NAMALWA (cell line): ENCODE data around the gene RASGEF1B.

Source experiments
- DNase-seq: peaks from one replicate; pipeline ENCODE4 v3.0.0-alpha.2; 2015; ENCODE audit warnings: low spot score

The RASGEF1B gene

DNA sequence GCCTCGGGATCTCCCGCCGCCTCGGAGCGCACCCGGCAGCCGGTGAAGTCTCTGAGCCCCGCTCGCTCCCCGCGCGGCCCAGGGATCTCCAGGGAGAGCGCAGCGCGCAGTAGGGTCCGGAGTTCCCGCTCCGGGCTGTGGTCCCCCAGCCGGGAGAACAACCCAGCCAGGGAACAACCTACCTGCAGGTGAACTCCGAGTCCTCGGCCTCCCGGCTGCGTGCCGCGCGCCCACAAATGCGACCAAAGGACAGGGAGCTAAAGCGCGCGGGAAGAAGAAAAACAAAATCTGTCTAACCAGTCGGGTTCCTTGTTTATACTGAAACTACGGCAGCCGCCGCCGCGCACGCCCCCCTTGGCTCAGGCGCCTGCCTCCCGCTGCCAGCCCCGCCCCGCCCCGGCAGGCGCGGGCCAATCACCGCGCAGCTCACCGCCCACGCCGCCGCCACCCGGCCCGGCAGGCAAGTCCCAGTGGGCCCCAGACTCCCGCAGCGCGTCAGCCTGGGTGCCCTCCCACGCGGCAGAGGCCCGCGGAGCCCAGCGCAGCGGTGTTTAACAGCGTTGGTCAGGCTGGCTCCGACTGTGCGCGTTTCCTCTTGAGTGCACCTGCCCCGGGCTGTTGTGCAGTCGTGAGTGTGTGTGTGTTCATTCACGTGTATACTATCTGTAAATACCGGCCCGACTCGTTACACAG lies at the start of gene RASGEF1B:
Gene RASGEF1B (minus strand): TSS at position 320 of the 693 bp plus-strand sequence. CDS start 12,399 bp downstream, outside the sequence.
- peak; percentile 95 for DNase-seq

GRCh38 chr4:81519856-81520255 lies 48.1 kb upstream of the RASGEF1B start:
- DNase-seq = no peak

DNA sequence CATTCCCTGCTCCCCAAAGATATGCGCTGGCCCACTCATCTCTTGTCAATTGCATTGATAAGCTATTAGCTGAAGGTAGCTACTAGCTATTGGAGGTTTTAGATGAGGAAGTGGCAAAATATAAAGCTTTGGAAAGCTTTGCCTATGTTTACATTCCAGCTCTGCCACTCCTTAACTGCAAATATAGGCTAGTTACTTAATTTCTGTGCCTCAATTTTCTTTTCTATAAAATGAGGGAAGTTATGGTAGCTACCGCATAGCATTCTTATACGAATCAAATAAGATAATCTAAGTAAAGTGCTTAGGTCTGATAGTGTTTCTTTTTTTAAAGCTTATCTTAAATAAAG lies 47.7 kb upstream of the RASGEF1B start:
- no peak for DNase-seq

- DNase-seq = no peak
These were observed 47.2 kb upstream of the RASGEF1B start for GRCh38 chr4:81518762-81519426.

DNA sequence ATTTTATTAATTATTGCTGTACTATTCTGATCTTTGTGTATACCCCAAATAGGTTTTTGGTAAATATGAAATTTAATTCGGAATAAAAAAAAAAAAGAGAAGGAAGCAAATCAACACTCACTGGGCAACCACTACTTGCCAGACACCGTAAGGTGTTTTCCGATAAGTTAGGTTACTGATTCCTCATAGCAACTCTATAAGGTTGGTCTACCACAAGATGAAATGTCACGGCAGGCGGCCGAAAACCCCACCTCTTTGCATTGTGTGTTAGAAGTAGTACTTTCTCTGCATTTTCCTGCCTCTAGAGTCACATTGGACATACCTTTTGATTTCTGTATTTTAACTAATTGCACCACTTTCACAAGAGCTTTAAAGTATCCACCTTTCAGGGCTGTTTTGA lies 44.5 kb upstream of the RASGEF1B start:
- no peak for DNase-seq

GRCh38 chr4:81512757-81513501 lies 41.2 kb upstream of the RASGEF1B start:
- DNase-seq = peak; percentile 10

DNA sequence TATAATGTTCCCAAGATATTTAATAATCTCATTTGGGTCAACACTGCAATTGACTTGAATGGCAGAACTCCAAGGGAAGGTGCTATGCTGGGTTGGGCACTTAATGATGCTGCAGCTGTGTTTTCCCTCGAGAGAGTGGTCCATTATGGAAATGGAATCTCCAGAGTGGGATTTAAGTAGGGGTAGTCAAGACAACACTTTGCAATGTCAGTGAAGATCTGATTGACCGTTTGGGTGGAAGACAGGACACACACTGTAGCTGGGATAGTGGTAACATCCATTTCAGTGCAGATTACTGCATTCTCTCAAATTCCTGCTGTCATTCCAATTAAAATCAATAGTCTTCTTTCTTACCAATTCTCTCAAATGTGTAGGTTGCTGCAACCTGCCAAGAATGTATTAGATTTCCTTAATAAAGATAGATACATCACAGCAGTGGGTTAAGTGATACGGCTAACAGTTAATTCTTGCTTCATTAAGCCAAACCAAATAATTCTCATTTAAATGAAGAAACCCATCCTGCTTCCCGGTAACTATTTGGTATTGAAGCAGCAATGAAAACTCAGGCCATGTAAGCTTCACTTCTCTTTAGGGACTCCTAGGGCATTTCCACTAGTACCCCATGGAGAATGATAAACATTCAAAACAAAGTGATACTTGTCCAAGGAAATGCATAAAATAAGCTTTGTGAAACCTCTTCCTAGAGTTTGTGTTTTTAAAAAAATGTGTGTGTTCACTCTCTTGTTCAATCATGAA lies 40.5 kb upstream of the RASGEF1B start:
- DNase-seq = no peak

GRCh38 chr4:81510643-81511178 lies 39.0 kb upstream of the RASGEF1B start:
- DNase-seq = no peak

DNA sequence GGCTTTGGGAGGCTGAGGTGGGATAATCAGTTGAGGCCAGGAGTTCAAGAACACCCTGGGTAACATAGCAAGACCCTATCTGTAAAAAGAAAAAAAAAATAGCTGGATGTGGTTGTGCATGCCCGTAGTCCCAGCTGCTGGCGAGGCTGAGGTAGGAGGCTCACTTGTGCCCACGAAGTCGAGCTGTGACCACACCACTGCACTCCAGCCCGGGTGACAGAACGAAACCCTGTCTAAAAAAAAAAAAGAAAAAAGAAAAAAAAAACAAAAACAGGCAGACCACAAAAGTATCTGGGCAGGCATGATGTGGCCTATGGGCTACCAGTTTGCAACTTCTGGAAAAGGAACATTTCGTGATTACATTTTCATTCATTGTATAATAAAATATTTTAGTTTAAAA lies 38.1 kb upstream of the RASGEF1B start:
- no peak for DNase-seq

DNA sequence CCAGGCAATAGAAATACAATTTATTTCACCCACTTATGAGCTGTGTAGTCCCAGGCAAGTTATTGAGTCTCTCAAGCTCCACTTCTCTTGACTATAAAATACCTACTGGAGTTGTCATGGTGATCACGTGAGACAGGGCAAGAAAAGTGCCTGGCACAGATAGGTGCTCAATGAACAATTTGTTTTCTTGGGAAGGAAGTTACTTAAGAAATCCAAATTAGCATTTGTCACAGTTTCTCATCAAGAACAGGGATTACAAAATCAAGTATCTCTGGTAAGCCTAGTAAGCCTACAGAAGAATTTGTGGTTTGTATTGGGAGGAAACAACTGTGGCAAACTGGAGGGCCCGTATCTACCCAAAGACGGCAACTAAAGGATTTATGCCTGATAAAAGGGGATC lies 37.5 kb upstream of the RASGEF1B start:
- no peak for DNase-seq

- no peak for DNase-seq
These were observed 36.9 kb upstream of the RASGEF1B start for GRCh38 chr4:81508411-81509185.

- DNase-seq = no peak
These were observed 35.8 kb upstream of the RASGEF1B start for GRCh38 chr4:81507530-81507929.

DNA sequence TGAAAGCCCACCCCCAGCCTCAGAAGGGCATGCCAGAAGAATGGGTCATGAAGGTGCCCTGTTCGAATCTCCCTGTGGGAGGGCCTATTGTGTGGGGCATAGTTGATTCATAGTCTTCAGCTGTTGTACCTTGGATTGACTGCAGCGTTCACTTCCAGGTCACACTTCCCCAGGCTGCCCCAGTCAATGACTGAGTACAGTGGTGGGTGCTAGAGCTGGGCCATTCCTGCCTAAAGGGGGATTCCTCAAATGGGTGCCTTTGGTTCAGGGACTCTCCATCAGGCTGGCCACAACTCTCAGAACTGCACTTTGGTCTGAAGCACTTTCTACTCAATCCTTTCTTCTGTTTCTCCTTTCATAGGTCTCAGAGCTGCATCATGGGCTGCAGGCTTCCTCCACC lies 35.0 kb upstream of the RASGEF1B start:
- DNase-seq = no peak

DNA sequence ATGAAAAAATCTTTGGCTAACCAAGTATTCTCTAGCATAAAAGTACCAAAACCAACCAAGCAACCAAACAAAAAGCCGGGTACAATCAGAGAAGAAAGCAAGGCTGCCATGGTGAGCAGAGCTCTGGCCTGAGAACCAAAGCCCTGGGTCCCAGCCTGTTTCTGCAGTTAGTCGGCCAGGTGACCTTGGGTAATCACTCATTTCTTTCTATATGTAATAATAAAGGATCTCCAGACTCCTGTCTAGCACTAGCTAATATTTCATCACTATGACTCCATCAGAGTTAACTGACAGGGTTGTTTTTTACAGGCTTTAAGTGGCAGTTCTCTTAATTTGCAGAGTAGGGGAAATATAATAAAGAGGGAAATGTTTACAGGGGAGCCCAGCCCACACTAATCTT lies 34.0 kb upstream of the RASGEF1B start:
- DNase-seq = no peak

DNA sequence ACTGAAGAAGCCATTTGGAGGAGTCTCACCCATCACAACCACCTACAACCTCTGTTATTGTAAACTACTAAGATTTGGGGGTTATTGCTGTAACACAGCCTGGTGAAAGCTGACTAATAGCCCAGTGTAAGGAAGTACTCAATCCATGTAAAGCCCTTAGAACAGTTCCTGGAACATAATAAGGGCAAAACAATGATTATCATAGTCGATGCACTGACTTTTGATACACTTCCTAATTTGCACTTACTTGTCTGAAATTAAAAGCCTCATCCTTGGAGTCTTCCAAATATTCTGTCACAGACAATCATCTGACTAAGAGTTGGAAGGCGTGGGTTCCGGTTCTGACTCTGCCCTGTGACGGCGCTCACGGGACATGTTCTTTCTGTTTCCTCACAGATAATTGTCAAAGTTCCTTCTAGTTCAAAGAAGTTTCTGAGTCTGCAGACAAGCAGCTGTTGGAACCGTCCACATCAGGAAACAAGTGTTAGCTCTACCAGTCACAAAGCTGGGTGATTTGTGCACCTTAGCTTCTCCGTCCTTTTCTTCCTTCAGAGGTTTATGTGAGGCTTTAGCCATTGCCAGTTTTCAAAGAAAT lies 33.4 kb upstream of the RASGEF1B start:
- DNase-seq = peak; percentile 42

- DNase-seq = no peak
These were observed 32.7 kb upstream of the RASGEF1B start for GRCh38 chr4:81504112-81505003.

DNA sequence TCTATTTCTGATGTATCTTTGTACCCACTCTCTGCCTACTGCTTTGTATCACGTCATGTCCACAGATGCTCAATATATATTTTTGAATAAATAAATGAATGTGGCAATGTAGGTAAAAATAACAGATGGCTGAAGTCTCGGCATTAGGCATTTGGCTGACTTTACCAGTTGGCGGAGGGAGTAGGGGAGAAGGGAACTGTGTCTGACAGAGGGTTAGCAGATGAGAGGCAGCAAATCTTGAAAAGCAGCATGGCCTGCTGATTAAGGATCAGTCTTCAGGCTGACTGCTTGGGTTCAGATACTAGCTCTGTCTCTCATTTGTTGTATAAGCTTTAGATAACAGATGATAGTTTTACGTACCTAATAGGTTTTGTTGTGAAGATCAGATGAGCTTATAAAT lies 31.9 kb upstream of the RASGEF1B start:
- no peak for DNase-seq

DNA sequence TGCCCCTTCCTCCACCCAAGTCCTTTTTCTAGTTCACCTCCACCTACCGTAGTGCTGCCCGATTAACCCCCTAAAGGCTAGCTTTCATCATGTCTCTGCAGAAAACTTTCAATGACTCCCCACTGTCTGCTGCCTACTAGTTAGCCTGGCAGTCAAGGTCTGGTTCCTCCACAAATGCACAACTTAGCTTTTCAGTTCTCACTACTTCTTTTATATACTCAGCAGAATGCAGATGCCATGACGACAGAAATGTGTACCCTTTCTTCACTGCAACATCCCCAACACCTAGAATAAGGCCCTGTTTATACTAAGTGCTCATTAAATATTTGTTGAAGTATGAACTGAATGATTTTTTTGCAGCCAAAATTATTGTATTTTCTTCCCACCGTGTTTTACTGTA lies 30.9 kb upstream of the RASGEF1B start:
- DNase-seq = no peak

GRCh38 chr4:81499840-81500239 lies 28.1 kb upstream of the RASGEF1B start:
- DNase-seq = no peak

- no peak for DNase-seq
These were observed 26.9 kb upstream of the RASGEF1B start for GRCh38 chr4:81498551-81499099.
